ENCODE data around the gene BARD1. TPM values are rescaled to one million over a fixed set of nuclear protein-coding genes. Genes with fewer than 3 reads are reported as not detected.

Gene BARD1
- total and polyA plus RNA-seq, 2 of the 8 experiments (the other 6 are each of a cell fraction or from before 2014, with no cell fraction given), result 11.1 to 29.8 TPM

DNA sequence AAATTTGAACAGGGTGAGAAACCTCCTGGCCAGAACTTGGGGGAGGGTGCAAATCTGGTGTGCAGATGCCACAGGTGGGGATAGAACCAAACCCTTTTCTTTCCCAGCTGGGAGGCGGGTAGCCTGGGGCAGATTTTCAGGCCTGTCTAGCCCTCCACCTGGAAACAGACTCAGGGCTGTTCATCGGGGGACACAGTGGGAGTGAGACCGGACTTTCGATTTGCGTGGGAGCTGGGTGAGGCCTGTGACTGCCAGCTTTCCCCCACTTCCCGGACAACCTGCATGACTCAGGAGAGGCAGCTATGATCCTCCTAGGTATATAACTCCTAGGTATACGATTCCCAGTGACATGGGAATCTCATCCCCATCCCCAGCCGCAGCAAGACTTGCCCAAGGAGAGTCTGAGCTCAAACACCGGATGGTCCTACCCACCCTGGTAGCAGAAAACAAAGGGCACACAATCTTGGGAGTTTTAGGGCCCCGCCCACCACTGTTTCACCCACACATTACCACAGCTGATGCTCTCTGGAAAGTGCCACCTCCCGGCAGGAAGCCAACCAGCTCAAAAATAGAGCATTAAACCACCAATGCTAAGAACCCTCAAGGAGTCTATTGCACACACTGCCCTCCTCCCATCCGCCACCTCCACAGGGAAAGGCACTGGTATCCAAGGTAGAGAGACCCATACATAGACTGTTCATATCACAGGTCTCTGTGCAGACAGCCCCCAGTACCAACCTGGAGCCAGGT lies 92.5 kb downstream of the BARD1 start:
- no peak overlapping the region for H2BK5ac ChIP-seq (ENCODE audit: low read depth, low read length)
- H2BK15ac ChIP-seq (ENCODE audit: low read length), result no peak overlapping the region
- H3K36me3 ChIP-seq (ENCODE audit: control insufficient read depth in 2 of 4, insufficient read depth in 4 of 4, low read length in 3 of 4), result 0 out of 8 replicates have a peak, but pooled peaks cover 0 to 3% (median 0%) of the 10 kb centered on the region in 4 experiments
- H3K4ac ChIP-seq (replicated peaks; ENCODE audit: insufficient read length, low read depth, low read length), result no peak overlapping the region
- H2AFZ ChIP-seq (ENCODE audit: low read length), result no peak overlapping the region
- no peaks in the 10 kb centered on the region for H4K20me1 ChIP-seq (replicated peaks in 1 of 2; ENCODE audit: control insufficient read depth in 1 of 2, insufficient read depth in 2 of 2, low read length in 2 of 2)
- no peak overlapping the region for H3K4me2 ChIP-seq (ENCODE audit: insufficient read depth in 1 of 2, low read depth in 2 of 2, low read length in 2 of 2)
- H3K23ac ChIP-seq (ENCODE audit: insufficient read length), result no peak overlapping the region
- no peak overlapping the region for H2BK20ac ChIP-seq (ENCODE audit: low read length)
- 92% methylated on average over 12 of the region's 12 CpGs; no CpG with 5 or more reads in 1 of the 2 experiments for WGBS, 2 experiments (ENCODE audit: extremely low coverage in 1 of 2, insufficient coverage in 1 of 2, insufficient read length in 1 of 2, insufficient replicate concordance in 2 of 2, low coverage in 1 of 2, low lambda C conversion rate in 2 of 2, missing lambda C conversion rate in 1 of 2)
- H3K18ac ChIP-seq (ENCODE audit: extremely low read depth, low read length), result no peak overlapping the region
- H3K27ac ChIP-seq (ENCODE audit: low read depth, low read length), result no peak overlapping the region
- no peak overlapping the region for H4K8ac ChIP-seq (ENCODE audit: extremely low read depth, insufficient read depth, low read length)
- FAIRE-seq, result no peak
- H3K79me1 ChIP-seq (ENCODE audit: low read depth, low read length), result no peaks in the 10 kb centered on the region
- no peak overlapping the region for H3K9ac ChIP-seq (replicated peaks in 1 of 4; ENCODE audit: extremely low read depth in 1 of 4, low read depth in 3 of 4, low read length in 3 of 4)
- no peaks in the 10 kb centered on the region for H3K4me1 ChIP-seq (replicated peaks in 1 of 4; ENCODE audit: control insufficient read depth in 3 of 4, insufficient read depth in 4 of 4, low read length in 3 of 4)
- H4K5ac ChIP-seq (ENCODE audit: insufficient read length, low read depth, low read length), result no peak overlapping the region
- no peak overlapping the region for H2BK12ac ChIP-seq (ENCODE audit: low read depth, low read length)
- H3K14ac ChIP-seq (ENCODE audit: insufficient read length), result no peak overlapping the region
- H3K56ac ChIP-seq (replicated peaks; ENCODE audit: insufficient read length, low read depth, low read length), result no peak overlapping the region
- no peak overlapping the region for H4K91ac ChIP-seq (replicated peaks; ENCODE audit: insufficient read length, low read length)
- no peaks in the 10 kb centered on the region for H3K79me2 ChIP-seq (ENCODE audit: control insufficient read depth in 1 of 2, insufficient read depth in 2 of 2, low read length in 2 of 2)
- no peak for DNase-seq (ENCODE audit: low read depth in 1 of 2, low spot score in 2 of 2)
- H3K27me3 ChIP-seq (replicated peaks in 1 of 4; ENCODE audit: control insufficient read depth in 3 of 4, extremely low read depth in 1 of 4, insufficient read depth in 3 of 4, low read length in 3 of 4), result peaks cover 0 to 1% (median 0%) of the 10 kb centered on the region in 4 experiments; a peak in 1 of 7 replicates
- TF ChIP-seq TAF7 (optimal IDR thresholded peaks at IDR 0.05; ENCODE audit: borderline replicate concordance, low read depth, low read length) (no peak), TBP (IDR thresholded peaks at IDR 0.05; ENCODE audit: low read depth, low read length) (no peak), RXRA (IDR thresholded peaks at IDR 0.05; ENCODE audit: insufficient read depth, low read depth, low read length) (no peak), ASH2L (IDR thresholded peaks at IDR 0.05; ENCODE audit: low read length) (no peak), TCF12 (IDR thresholded peaks at IDR 0.05; ENCODE audit: low read depth, low read length) (no peak), RBBP5 (IDR thresholded peaks at IDR 0.05; ENCODE audit: borderline replicate concordance, low read depth, low read length) (no peak), EP300 (IDR thresholded peaks at IDR 0.05; ENCODE audit: borderline replicate concordance in 1 of 2, low read depth in 2 of 2, low read length in 2 of 2) (no peak)
- TF ChIP-seq, protein P1, sequence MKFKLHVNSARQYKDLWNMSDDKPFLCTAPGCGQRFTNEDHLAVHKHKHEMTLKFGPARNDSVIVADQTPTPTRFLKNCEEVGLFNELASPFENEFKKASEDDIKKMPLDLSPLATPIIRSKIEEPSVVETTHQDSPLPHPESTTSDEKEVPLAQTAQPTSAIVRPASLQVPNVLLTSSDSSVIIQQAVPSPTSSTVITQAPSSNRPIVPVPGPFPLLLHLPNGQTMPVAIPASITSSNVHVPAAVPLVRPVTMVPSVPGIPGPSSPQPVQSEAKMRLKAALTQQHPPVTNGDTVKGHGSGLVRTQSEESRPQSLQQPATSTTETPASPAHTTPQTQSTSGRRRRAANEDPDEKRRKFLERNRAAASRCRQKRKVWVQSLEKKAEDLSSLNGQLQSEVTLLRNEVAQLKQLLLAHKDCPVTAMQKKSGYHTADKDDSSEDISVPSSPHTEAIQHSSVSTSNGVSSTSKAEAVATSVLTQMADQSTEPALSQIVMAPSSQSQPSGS (IDR thresholded peaks at IDR 0.05; ENCODE audit: low read length), result no peak
- H3K9me3 ChIP-seq (ENCODE audit: insufficient read depth in 2 of 2, low read depth in 1 of 2, low read length in 1 of 2), result no peaks in the 10 kb centered on the region
- no peaks in the 10 kb centered on the region for H3K23me2 ChIP-seq (ENCODE audit: low read depth, low read length)
- no peak overlapping the region for H2AK5ac ChIP-seq (ENCODE audit: low read depth, low read length)
- CTCF ChIA-PET (ENCODE audit: partially characterized antibody), result interaction anchor here (0.9 to 1.8 kb wide), 4 partner anchors 13 to 553 kb away, joined by 3 to 5 read pairs (median 4); no protein-coding TSS in a partner anchor
- no peak overlapping the region for H2BK120ac ChIP-seq (replicated peaks; ENCODE audit: low read depth, low read length)
- POLR2A ChIA-PET (ENCODE audit: partially characterized antibody), result interaction anchor here (1.1 kb wide), 1 partner anchor 18 kb away, joined by 3 read pairs; no protein-coding TSS in a partner anchor
- no peak overlapping the region for H3K4me3 ChIP-seq (ENCODE audit: extremely low read depth in 1 of 4, insufficient read depth in 2 of 4, low read depth in 3 of 4, low read length in 4 of 4)
